Mononuclear cell (primary cell): ENCODE measurements around the gene DNAJC3. TPM values are rescaled to one million over a fixed set of nuclear protein-coding genes. Genes with fewer than 3 reads are reported as not detected.

ENCODE experiments used
- total RNA-seq: library from RNA; depleted of rRNA; stranded (reverse); fragments of >200 nt; gene quantifications from one replicate; pipeline ENCODE4 v1.2.3, GENCODE V29; 2012

DNAJC3 gene
- total RNA-seq, 1 donor: 54.0 TPM

Other genes starting within 250 kb of the DNAJC3 start
- gene CLDN10, start 124.4 kb upstream of the DNAJC3 start, total RNA-seq: not detected
- not detected for gene DZIP1, start 32.4 kb upstream of the DNAJC3 start, total RNA-seq